Stimulated activated CD4-positive, alpha-beta T cell treated with anti-CD3 and anti-CD28 coated beads, Interleukin-15, amount 100 ng/mL, for 1 hour (primary cell): Measurements from ENCODE around the gene USP28.
"Not testable (repeated sequence)": the region's sequence is repeated elsewhere in the genome, so short reads cannot be mapped to it uniquely, and the experiment has no call there.

Experiments used
- DNase-seq, 2 donors: peaks; one replicate each; pipeline ENCODE4 v3.0.0-alpha.2; 2020; ENCODE audit warnings: low read depth in 1 of 2, low spot score in 1 of 2

Gene USP28

GRCh38 chr11:113875234-113876073 lies at the start of gene USP28:
TSS of gene USP28 (minus strand) at chr11:113875572. CDS start at chr11:113875501, 71 bp downstream.
- DNase-seq, result peak; percentile 58 to 62

GRCh38 chr11:113923572-113923971 lies 48.2 kb upstream of the USP28 start:
- DNase-seq, result no peak

DNA sequence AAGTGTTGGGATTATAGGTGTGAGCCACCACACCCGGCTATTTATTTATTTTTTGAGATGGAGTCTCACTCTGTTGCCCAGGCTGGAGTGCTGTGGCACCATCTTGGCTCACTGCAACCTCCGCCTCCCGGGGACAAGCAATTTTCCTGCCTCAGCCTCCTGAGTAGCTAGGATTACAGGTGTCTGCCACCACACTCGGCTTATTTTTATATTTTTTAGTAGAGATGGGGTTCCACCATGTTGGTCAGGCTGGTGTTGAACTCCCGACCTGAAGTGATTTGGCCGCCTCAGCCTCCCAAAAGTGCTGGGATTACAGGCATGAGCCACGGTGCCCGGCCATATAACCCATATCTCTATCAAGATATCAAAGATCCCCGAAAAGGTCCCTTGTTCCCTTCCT lies 36.1 kb upstream of the USP28 start:
- not testable (repeated sequence) for DNase-seq

GRCh38 chr11:113908098-113908497 lies 32.7 kb upstream of the USP28 start:
- no peak for DNase-seq

GRCh38 chr11:113907681-113908080 lies 32.3 kb upstream of the USP28 start:
- no peak for DNase-seq

DNA sequence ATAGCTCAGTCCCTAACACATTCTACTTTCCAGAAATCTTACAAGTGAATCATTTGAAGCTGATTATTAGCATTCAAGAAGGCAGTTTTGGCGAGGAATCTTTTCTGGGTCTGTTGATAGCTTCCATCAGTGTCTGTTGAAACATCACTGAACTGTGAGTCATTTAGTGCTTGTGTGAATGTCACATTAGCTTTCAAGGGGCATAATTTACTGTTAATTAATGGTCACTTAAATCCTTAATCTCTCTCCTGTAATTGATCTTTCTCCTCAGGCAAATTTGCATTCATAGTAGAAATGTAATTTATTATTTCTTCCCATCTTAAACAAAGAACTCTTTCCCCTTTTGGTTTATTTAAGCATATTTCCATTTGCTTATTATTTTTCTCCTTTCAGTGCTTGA lies 31.8 kb upstream of the USP28 start:
- no peak for DNase-seq

DNA sequence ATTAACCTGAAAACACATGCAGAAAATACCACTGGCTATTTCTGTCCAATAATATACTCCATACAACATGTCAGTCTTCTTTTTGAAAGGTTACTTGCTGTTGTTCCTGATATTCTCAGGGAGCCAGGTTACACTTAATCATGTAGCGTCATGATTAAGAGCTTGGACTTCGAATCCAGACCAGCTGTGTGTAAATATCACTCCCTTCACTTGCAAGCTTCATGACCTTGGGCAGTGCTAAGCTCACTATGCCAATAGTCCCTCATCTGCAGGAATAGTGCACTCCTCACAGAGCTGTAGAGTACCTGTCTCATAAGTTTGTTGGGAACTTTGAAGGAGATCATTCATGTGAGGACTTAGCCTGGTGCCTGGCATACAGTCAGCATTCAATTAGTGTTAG lies 31.1 kb upstream of the USP28 start:
- DNase-seq, result no peak

DNA sequence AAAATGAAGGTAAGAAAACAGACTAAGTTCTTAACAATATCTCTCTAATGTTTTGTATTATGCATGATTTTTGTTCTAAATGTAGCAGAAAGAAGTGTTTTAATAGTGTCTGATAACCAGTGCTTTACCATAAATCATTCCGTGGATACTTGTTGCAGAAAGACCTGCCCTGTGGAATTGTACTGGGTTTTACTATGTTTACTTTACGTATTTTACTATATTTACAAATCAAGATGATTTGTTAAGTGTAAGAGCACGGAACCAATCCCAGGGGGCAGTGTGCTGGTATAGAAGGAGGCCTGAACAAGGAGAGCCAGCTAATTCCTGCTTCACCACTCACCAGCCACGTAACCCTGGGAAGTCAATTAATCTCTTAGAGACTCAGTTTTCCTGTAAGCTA lies 30.7 kb upstream of the USP28 start:
- DNase-seq, result no peak

GRCh38 chr11:113904379-113905101 lies 29.2 kb upstream of the USP28 start, which contains the start of gene HTR3B:
TSS of gene HTR3B (plus strand) at chr11:113904796. CDS start at chr11:113904934, 138 bp downstream.
- no peak for DNase-seq

DNA sequence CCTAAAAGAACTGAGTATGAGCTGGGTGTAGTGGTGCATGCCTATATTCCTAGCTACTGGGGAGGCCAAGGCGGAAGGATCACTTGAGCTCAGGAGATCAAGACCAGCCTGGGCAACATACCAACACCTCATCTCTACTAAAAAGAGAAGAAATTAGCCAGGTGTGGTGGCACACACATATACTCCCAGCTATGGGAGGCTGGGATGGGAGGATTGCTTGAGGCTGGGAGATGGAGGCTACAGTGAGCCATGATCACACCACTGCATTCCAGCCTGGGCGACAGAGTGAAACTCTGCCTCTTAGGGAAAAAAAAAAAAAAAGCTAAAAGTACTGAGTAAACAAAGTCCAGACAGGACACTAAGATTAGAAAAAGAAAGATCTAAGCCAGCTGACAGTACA lies 25.8 kb upstream of the USP28 start:
- no peak for DNase-seq

- no peak for DNase-seq
Observed at GRCh38 chr11:113896156-113896879, 20.9 kb upstream of the USP28 start.

- DNase-seq, result no peak
Observed at GRCh38 chr11:113895367-113896155, 20.2 kb upstream of the USP28 start.

GRCh38 chr11:113894421-113894996 lies 19.1 kb upstream of the USP28 start:
- DNase-seq, result no peak

DNA sequence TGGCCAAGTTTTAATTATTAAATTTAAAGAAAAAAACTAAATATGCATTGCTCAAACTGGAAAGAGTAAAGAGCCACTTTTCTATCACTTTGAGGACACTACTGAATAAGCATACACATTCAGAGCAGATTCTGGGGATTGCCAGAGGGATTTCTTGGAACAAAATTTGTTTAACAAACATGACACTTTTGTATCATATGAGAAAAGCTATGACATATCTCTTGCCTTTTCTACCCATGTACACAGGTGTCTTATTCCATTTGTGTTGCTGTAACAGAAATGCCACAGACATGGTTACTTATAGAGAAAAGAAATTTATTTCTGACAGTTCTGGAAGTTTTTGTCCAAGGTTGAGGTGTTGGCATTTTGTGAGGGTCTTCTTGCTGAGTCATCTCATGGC lies 13.5 kb upstream of the USP28 start:
- DNase-seq, result no peak

DNA sequence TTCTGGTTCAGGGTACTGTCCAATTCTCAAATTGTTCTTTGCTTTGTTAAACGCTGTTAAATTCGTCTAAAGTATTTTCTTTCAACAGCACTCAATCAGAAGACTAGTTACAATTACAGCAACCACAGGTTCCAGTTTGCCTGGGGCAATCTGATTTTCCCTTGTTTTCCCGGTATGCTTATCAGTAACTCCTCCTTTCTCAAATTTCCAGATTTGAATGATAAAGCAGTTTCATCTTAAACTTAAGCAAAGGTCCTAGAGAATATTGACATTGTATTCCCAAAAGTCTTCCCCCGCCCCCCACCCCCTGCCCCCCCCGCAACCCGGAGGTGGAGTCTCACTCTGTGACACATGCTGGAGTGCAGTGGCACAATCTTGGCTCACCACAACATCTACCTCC lies 10.5 kb upstream of the USP28 start:
- DNase-seq, result no peak

GRCh38 chr11:113884361-113884836 lies 9.0 kb upstream of the USP28 start:
- no peak for DNase-seq

GRCh38 chr11:113881856-113882255 lies 6.5 kb upstream of the USP28 start:
- DNase-seq, result no peak

DNA sequence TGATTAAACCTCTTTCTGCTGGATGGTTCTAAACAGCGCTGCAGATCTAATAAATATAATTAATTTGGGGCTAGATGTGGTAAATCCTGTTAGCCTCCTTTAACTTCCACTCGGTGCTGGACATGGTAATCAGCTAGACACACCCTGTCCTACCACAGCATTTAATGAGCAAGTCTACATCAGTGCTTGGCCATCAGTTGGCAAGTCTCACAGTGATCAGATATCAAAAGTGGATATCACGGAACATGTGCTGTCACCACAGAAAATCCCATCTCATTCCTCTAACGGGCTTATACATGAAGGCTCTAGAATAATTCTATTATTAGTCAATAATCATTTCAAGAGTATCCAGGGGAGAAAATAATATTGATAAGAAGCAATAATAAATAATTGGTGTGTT lies 5.6 kb upstream of the USP28 start:
- no peak for DNase-seq

- DNase-seq, result not testable (repeated sequence)
Observed at GRCh38 chr11:113879446-113879845, 4.1 kb upstream of the USP28 start.

- no peak for DNase-seq
Observed at GRCh38 chr11:113877670-113878055, 2.3 kb upstream of the USP28 start.
